Heart left ventricle (tissue), 13 donors: Measurements from ENCODE around the gene GLDC.

Experiments
- CTCF ChIP-seq, 12 donors: fragments of 200-600 bp; sonication (generic) in 4 of 12; IDR thresholded peaks; one replicate each; pipeline versions ENCODE4 v1.5.0 to v1.8.0; 2018 to 2022; ENCODE audit warnings: antibody characterized with exemption in 12 of 12, mild to moderate bottlenecking in 5 of 12
- POLR2A ChIP-seq, 2 donors: fragments of 450-650 bp; IDR thresholded peaks; one replicate each; pipeline ENCODE4 v1.6.1; 2017; ENCODE audit warnings: antibody characterized with exemption in 2 of 2, mild to moderate bottlenecking in 2 of 2, moderate library complexity in 2 of 2
- donor health status: ischemic (EF 13 %, LVEDD 7.1; RV severe dilation, severe dysfunction).
- donor health status: DM: no; HTN: yes; CAD: no.
- donor health status: DM: no; HTN: no; CAD: no.
- donor health status: ischemic (EF 25% LVEDD 6.9; RV normal size, moderate dysfunction).
- donor health status: ischemic (EF 25% LVEDD 5.7; RV mildly dilated, moderate dysfunction).
- donor health status: ischemic (EF 35%, LVEDD 5.7; RV mildly dilated, moderate dysfunction).
- donor health status: nonischemic (EF 11% LVEDD 7.7; RV severe dilation, severe dysfunction).
- donor health status: DM: yes; HTN: yes; CAD: no.
- donor health status: PGD.
- donor health status: ischemic (EF 29% LVEDD 5.4; RV normal size, mild dysfunction).
- donor health status: nonischemic (EF 23%, LVEDD 6.1; RV moderate dilation, normal function).

GRCh38 chr9:6581253-6581652 is 64.3 kb downstream of the GLDC start:
- TF ChIP-seq CTCF (IDR thresholded peaks at IDR 0.05) (no peak), POLR2A (IDR thresholded peaks at IDR 0.05) (no peak)
